Endothelial cell of umbilical vein (primary cell): ENCODE data around the gene TRNP1. TPM values are rescaled to one million over a fixed set of nuclear protein-coding genes. Genes with fewer than 3 reads are reported as not detected.

Experiments used
- BruUV-seq: library from RNA; stranded (reverse); fragments of 400-500 nt; replicated peaks from 2 replicates; lab custom pipeline; 2021; lab: Mats Ljungman, UMichigan
- CTCF ChIA-PET: fragments of 300-600, 350-600 bp; sonication (Branson Sonifier 250); formaldehyde crosslinking; loops from one replicate; lab custom pipeline; 2021; ENCODE audit warnings: antibody characterized with exemption, inconsistent platforms; lab: Charles Lee
- POLR2A ChIA-PET: fragments of 300-600, 350-600 bp; sonication (Branson Sonifier 250); formaldehyde crosslinking; loops from one replicate; lab custom pipeline; 2021; ENCODE audit warnings: antibody characterized with exemption, inconsistent platforms; lab: Charles Lee
- DNase-seq: peaks from one replicate; pipeline ENCODE4 v3.0.0-alpha.2; 2011; ENCODE audit warnings: low read depth, low spot score
- FAIRE-seq: peaks from 2 replicates; lab custom pipeline; 2011; peaks lifted over from hg19 to GRCh38; lab: Jason Lieb, UNC
- H2AFZ ChIP-seq: 2 replicates; pipeline ENCODE4 v1.6.0; 2012; ENCODE audit warnings: low read depth, low read length, control low read depth, inconsistent platforms
- H3K27ac ChIP-seq: 2 replicates; pipeline ENCODE4 v1.5.1; 2011; ENCODE audit warnings: low read depth, mild to moderate bottlenecking, control low read depth, low read length, moderate library complexity; ENCODE audit not compliant: insufficient read depth
- H3K27me3 ChIP-seq, 2 experiments: 2 replicates each; pipeline versions ENCODE4 v1.6.0 to v1.6.1; 2011; ENCODE audit warnings: low read length in 2 of 2, mixed read lengths in 1 of 2; ENCODE audit not compliant: control insufficient read depth in 2 of 2, insufficient read depth in 2 of 2
- H3K36me3 ChIP-seq, 2 experiments: 2 replicates in 1 of 2; 3 replicates in 1 of 2; pipeline ENCODE4 v1.5.1; 2011; ENCODE audit warnings: low read length in 2 of 2, mild to moderate bottlenecking in 1 of 2, moderate library complexity in 1 of 2; ENCODE audit not compliant: control insufficient read depth in 2 of 2, insufficient read depth in 2 of 2; ENCODE audit errors: extremely low read depth in 1 of 2
- H3K4me1 ChIP-seq: 3 replicates; pipeline ENCODE4 v1.5.1; 2011; ENCODE audit warnings: mild to moderate bottlenecking, low read length; ENCODE audit not compliant: control insufficient read depth, insufficient read depth; ENCODE audit errors: extremely low read depth
- H3K4me2 ChIP-seq: 2 replicates; pipeline ENCODE4 v1.6.1; 2011; ENCODE audit warnings: low read length, control low read depth, mixed read lengths; ENCODE audit not compliant: insufficient read depth
- H3K4me3 ChIP-seq, 3 experiments: fragments of 200-600 bp in 1 of 3; sonication (generic), shearing (Covaris generic) in 1 of 3; replicated peaks in 1 of 3; 2 replicates each; pipeline ENCODE4 v1.5.1; 2011 to 2016; ENCODE audit warnings: control low read depth in 3 of 3, low read length in 3 of 3, mild to moderate bottlenecking in 2 of 3, inconsistent platforms in 1 of 3, low read depth in 1 of 3, moderate library complexity in 1 of 3; ENCODE audit not compliant: insufficient read depth in 1 of 3
- H3K79me2 ChIP-seq: 2 replicates; pipeline ENCODE4 v1.6.0; 2012; ENCODE audit warnings: low read length, inconsistent platforms; ENCODE audit not compliant: control insufficient read depth, insufficient read depth
- H3K9ac ChIP-seq: replicated peaks from 2 replicates; pipeline ENCODE3; 2011; ENCODE audit warnings: low read length, control low read depth; ENCODE audit not compliant: insufficient read depth; ENCODE audit errors: extremely low read depth
- H3K9me1 ChIP-seq: replicated peaks from 3 replicates; pipeline ENCODE4 v1.6.0; 2011; ENCODE audit warnings: mild to moderate bottlenecking, low read length; ENCODE audit not compliant: control insufficient read depth, insufficient read depth; ENCODE audit errors: extremely low read depth
- H3K9me3 ChIP-seq: replicated peaks from 2 replicates; pipeline ENCODE4 v1.5.1; 2012; ENCODE audit warnings: low read length, inconsistent platforms; ENCODE audit not compliant: control insufficient read depth, insufficient read depth
- H4K20me1 ChIP-seq: replicated peaks from 2 replicates; pipeline ENCODE3; 2011; ENCODE audit warnings: mild to moderate bottlenecking, low read length; ENCODE audit not compliant: control insufficient read depth, insufficient read depth; ENCODE audit errors: extremely low read depth
- CTCF ChIP-seq, 2 donors: IDR thresholded peaks; 1 replicate in 1 of 2; 2 replicates in 1 of 2; pipeline ENCODE4 v1.5.1; 2011; ENCODE audit warnings: low read length in 2 of 2, mild to moderate bottlenecking in 2 of 2, moderate library complexity in 2 of 2, control low read depth in 1 of 2, inconsistent platforms in 1 of 2, low read depth in 1 of 2; ENCODE audit not compliant: insufficient read depth in 1 of 2; ENCODE audit errors: extremely low read depth in 1 of 2
- EZH2 ChIP-seq: IDR thresholded peaks from 2 replicates; pipeline ENCODE4 v1.6.1; 2012; ENCODE audit warnings: borderline replicate concordance, low read depth, mild to moderate bottlenecking, moderate library complexity, low read length, inconsistent platforms; ENCODE audit not compliant: severe bottlenecking
- FOS ChIP-seq: IDR thresholded peaks from 2 replicates; pipeline ENCODE4 v1.6.1; 2011; ENCODE audit warnings: mild to moderate bottlenecking, low read length, moderate library complexity, borderline replicate concordance; ENCODE audit not compliant: insufficient read depth
- GATA2 ChIP-seq: IDR thresholded peaks from 2 replicates; pipeline ENCODE4 v1.7.0; 2011; ENCODE audit warnings: low read depth, mild to moderate bottlenecking, moderate library complexity, mixed read lengths, low read length; ENCODE audit not compliant: insufficient read length, insufficient read depth
- JUN ChIP-seq: IDR thresholded peaks from 2 replicates; pipeline ENCODE4 v1.6.1; 2011; ENCODE audit warnings: borderline replicate concordance, low read depth; ENCODE audit not compliant: insufficient read length, insufficient read depth
- MAX ChIP-seq: IDR thresholded peaks from 2 replicates; pipeline ENCODE4 v1.6.1; 2011; ENCODE audit not compliant: insufficient read depth, insufficient read length
- MYC ChIP-seq: IDR thresholded peaks from one replicate; pipeline ENCODE4 v1.6.1; 2011; ENCODE audit warnings: mild to moderate bottlenecking, low read depth, low read length
- POLR2A ChIP-seq: IDR thresholded peaks from 2 replicates; pipeline ENCODE4 v1.6.1; 2012; ENCODE audit warnings: low read depth, mild to moderate bottlenecking, control low read depth, low read length
- POLR2AphosphoS5 ChIP-seq: IDR thresholded peaks from 2 replicates; pipeline ENCODE4 v1.6.1; 2012; ENCODE audit warnings: low read depth, mild to moderate bottlenecking, control low read depth, low read length, moderate library complexity; ENCODE audit not compliant: insufficient read depth
- dilution Hi-C: fragments of 300-500 bp; cut with MboI; formaldehyde crosslinking; loops from one replicate; pipeline ENCODE4 v1.15.0; 2019; ENCODE audit warnings: low sequenced_read_pairs; ENCODE audit not compliant: extremely low pct_ligation_motif_present
- intact Hi-C: fragments of 100-400 bp; cut with micrococcal nuclease; formaldehyde crosslinking; loops from one replicate; pipeline ENCODE4 v1.10.0; 2022
- polyA plus RNA-seq, 4 experiments: library from polyadenylated mRNA; depleted of rRNA in 3 of 4; stranded (reverse) in 3 of 4; unstranded in 1 of 4; fragments of >200 nt; gene quantifications; 2 replicates each; pipeline versions ENCODE4 v1.2.1 to v1.2.3, GENCODE V29; 2011 to 2012; ENCODE audit warnings: missing spikeins in 1 of 4
- total RNA-seq: library from RNA; stranded (reverse); gene quantifications from 2 replicates; pipeline ENCODE4 v1.2.3, GENCODE V29; 2021

The TRNP1 gene
- total and polyA plus RNA-seq, 2 donors (not counting 3 experiments of a cell fraction or from before 2014, with no cell fraction given), result 5.9 to 20.5 TPM

- H3K4me3 ChIP-seq, result no peak overlapping the region
- H3K79me2 ChIP-seq, result no peaks in the 10 kb centered on the region
- H4K20me1 ChIP-seq, result no peaks in the 10 kb centered on the region
- no peak overlapping the region for H3K4me2 ChIP-seq
- intact Hi-C loops, result no loop called here
- no peak for TF ChIP-seq POLR2AphosphoS5
- TF ChIP-seq FOS, result no peak
- no peak for TF ChIP-seq JUN
- TF ChIP-seq GATA2, result no peak
- TF ChIP-seq MAX, result no peak
- TF ChIP-seq EZH2, result no peak
- TF ChIP-seq CTCF (IDR thresholded peaks at IDR 0.05; ENCODE audit: extremely low read depth in 1 of 2, insufficient read depth in 1 of 2, low read depth in 1 of 2, low read length in 2 of 2), result no peak
- TF ChIP-seq POLR2A, result no peak
- TF ChIP-seq MYC, result no peak
- ChIA-PET POLR2A (no interaction called here), CTCF (interaction anchor here (1.0 kb wide), 1 partner anchor 28 kb away, joined by 7 read pairs; no protein-coding TSS in a partner anchor)
- peaks cover 0 to 2% of the 10 kb centered on the region in 2 experiments for H3K27me3 ChIP-seq
- FAIRE-seq (no peak), DNase-seq (no peak)
- no peaks in the 10 kb centered on the region for H3K36me3 ChIP-seq
- H2AFZ ChIP-seq, result no peak overlapping the region
- H3K4me1 ChIP-seq, result peaks cover 4% of the 10 kb centered on the region
- no TSS peak for BruUV-seq
- H3K9me1 ChIP-seq, result no peaks in the 10 kb centered on the region
- H3K27ac ChIP-seq, result no peak overlapping the region
- no peaks in the 10 kb centered on the region for H3K9me3 ChIP-seq
- H3K9ac ChIP-seq, result no peak overlapping the region
- dilution Hi-C loops, result loop anchor here (25.0 kb wide), 1 partner anchor 212 kb away; the partner anchor contains the start of gene WDTC1
These were observed 32.2 kb downstream of the TRNP1 start for GRCh38 chr1:27025718-27026117.
